ENCODE results near the gene FBXO47. TPM values are rescaled to one million over a fixed set of nuclear protein-coding genes. Genes with fewer than 3 reads are reported as not detected.
A peak's percentile ranks its signal among the peaks of the same experiment; 100 is the strongest.
"Not testable (repeated sequence)": the region's sequence is repeated elsewhere in the genome, so short reads cannot be mapped to it uniquely, and the experiment has no call there.

FBXO47 gene
- total RNA-seq, 1 donor from 2014 or later = not detected

DNA sequence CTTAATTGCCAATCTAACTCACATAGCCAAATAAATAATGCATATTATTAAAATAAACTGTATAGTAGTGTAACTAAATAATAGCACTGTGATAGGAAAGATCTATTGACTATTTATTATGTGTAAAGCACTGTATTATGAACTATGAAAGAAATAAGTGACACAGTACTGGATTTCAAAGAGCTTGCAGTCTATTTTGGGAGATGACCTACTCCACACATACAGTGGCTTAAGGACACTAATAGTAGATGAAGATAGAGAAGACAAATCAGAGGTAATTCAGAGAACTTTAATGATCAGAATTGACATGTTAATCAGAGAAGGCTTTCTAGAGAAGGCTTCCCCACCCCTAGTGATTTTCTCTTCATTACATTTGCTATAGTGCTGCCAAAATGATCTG is 27.2 kb downstream of the FBXO47 start:
- Histone ChIP-seq H3K27ac (no peak overlapping the region), H3K4me1 (peaks cover 0 to 5% of the 10 kb centered on the region in 2 donors), H3K27me3 (no peaks in the 10 kb centered on the region), H3K9me3 (no peaks in the 10 kb centered on the region), H3K4me3 (no peak overlapping the region), H3K36me3 (no peaks in the 10 kb centered on the region)
- TF ChIP-seq, protein P1, sequence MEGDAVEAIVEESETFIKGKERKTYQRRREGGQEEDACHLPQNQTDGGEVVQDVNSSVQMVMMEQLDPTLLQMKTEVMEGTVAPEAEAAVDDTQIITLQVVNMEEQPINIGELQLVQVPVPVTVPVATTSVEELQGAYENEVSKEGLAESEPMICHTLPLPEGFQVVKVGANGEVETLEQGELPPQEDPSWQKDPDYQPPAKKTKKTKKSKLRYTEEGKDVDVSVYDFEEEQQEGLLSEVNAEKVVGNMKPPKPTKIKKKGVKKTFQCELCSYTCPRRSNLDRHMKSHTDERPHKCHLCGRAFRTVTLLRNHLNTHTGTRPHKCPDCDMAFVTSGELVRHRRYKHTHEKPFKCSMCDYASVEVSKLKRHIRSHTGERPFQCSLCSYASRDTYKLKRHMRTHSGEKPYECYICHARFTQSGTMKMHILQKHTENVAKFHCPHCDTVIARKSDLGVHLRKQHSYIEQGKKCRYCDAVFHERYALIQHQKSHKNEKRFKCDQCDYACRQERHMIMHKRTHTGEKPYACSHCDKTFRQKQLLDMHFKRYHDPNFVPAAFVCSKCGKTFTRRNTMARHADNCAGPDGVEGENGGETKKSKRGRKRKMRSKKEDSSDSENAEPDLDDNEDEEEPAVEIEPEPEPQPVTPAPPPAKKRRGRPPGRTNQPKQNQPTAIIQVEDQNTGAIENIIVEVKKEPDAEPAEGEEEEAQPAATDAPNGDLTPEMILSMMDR (IDR thresholded peaks at IDR 0.05) = no peak
- no peak for DNase-seq (ENCODE audit: low spot score in 2 of 2)
- intact Hi-C loops (cut with DNase I) = no loop called here

DNA sequence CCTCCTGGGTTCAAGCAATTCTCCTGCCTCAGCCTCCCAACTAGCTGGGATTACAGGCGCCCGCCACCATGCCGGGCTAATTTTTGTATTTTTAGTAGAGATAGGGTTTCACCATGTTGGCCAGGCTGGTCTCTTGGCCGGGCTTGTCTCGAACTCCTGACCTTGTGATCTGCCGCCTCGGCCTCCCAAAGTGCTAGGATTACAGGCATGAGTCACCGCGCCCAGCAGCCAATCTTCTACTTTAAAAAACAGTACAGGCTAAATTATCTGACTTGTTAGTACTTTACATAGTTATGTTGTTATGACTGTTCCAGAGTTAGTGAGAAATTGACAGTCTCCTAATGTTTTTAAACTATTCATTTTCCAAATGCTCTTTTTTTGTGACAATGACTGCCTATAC is 33.2 kb downstream of the FBXO47 start:
- H3K27ac ChIP-seq = peak overlapping the region; percentile 51 to 78
- H3K9me3 ChIP-seq; DNase-seq (ENCODE audit: low spot score in 2 of 2); intact Hi-C loops (cut with DNase I); H3K4me3 ChIP-seq; H3K27me3 ChIP-seq; H3K36me3 ChIP-seq; H3K4me1 ChIP-seq: not testable (repeated sequence)

GRCh38 chr17:38930782-38931181 is 36.4 kb downstream of the FBXO47 start:
- H3K4me1 ChIP-seq = peaks cover 0 to 10% of the 10 kb centered on the region in 2 donors
- H3K27me3 ChIP-seq; H3K36me3 ChIP-seq; H3K4me3 ChIP-seq; H3K27ac ChIP-seq; H3K9me3 ChIP-seq; DNase-seq (ENCODE audit: low spot score in 2 of 2); intact Hi-C loops (cut with DNase I): not testable (repeated sequence)

- Histone ChIP-seq H3K9me3 (no peaks in the 10 kb centered on the region), H3K4me3 (no peak overlapping the region), H3K27me3 (no peaks in the 10 kb centered on the region), H3K36me3 (no peaks in the 10 kb centered on the region), H3K27ac (peak overlapping the region; percentile 50 to 71), H3K4me1 (peaks cover 4 to 25% of the 10 kb centered on the region in 2 donors)
- no peak for DNase-seq (ENCODE audit: low spot score in 2 of 2)
- intact Hi-C loops (cut with DNase I) = no loop called here
- TF ChIP-seq, protein P1 (IDR thresholded peaks at IDR 0.05) = no peak
Measured at GRCh38 chr17:38926293-38927070, 40.7 kb downstream of the FBXO47 start.

DNA sequence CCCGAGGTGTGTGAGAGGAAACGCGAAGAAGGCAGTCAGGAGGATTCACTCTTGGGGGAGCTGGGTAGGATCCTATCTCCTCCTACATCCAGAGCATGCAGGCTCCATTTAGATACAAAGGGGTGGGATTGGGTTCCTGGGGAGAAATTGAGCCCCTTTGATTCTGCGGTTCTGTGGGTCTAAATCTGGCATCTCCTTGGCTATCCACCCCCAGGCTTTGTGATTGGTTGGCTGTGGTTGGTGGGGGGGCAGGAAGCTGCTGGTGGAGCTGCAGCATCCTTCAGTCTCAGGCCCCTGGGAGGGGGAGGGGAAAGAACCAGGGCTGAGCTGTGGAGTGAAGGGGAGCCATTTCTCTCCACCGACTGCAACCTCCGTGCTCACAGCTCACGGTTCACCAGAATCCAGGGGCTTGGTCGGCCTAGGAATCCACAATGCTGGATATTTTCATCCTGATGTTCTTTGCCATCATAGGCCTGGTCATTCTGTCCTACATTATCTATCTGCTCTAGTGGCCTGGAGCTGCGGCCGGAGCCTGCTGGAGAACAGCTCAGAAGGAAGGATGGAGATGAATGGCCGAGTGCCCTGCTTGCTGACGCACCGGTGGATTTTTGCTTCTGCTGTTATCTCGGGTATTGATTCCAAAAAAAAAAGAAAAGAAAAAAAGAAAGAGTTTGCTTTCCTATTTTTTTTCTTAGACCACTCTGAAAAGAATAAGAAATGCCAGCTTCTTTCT is 41.8 kb downstream of the FBXO47 start, which contains the start of gene LASP1NB:
Gene LASP1NB, plus strand, starts transcription at position 352 of the 733 bp plus-strand sequence.
- peaks cover 0 to 3% of the 10 kb centered on the region in 2 donors for H3K36me3 ChIP-seq
- H3K27me3 ChIP-seq = no peaks in the 10 kb centered on the region
- no peaks in the 10 kb centered on the region for H3K9me3 ChIP-seq
- intact Hi-C loops (cut with DNase I) = no loop called here
- peak within 1 kb of the TSS in 1 of 2 donors; percentile 36 for H3K4me3 ChIP-seq
- peak in 1 of 2 donors; percentile 62 for DNase-seq (ENCODE audit: low spot score in 2 of 2)
- peak within 1 kb of the TSS; percentile 50 to 71 for H3K27ac ChIP-seq
- TF ChIP-seq, protein P1 (IDR thresholded peaks at IDR 0.05) = no peak
- H3K4me1 ChIP-seq = peaks cover 4 to 35% of the 10 kb centered on the region in 2 donors

GRCh38 chr17:38922538-38923297 is 44.5 kb downstream of the FBXO47 start:
- intact Hi-C loops (cut with DNase I) = no loop called here
- Histone ChIP-seq H3K27ac (peak overlapping the region; percentile 78 to 79), H3K4me1 (peaks cover 4 to 43% of the 10 kb centered on the region in 2 donors), H3K36me3 (peaks cover 18 to 29% of the 10 kb centered on the region in 2 donors), H3K9me3 (no peaks in the 10 kb centered on the region), H3K27me3 (no peaks in the 10 kb centered on the region), H3K4me3 (no peak overlapping the region)
- TF ChIP-seq, protein P1 (IDR thresholded peaks at IDR 0.05) = no peak
- peak in 1 of 2 donors; percentile 89 for DNase-seq (ENCODE audit: low spot score in 2 of 2)
